DLD1 (cell line): ENCODE measurements around the gene VPS33B.
"Not testable (repeated sequence)": the region's sequence is repeated elsewhere in the genome, so short reads cannot be mapped to it uniquely, and the experiment has no call there.

ENCODE experiments used
- in situ Hi-C: cut with HindIII; loops from 2 replicates; pipeline ENCODE4 v1.10.0; 2017; ENCODE audit warnings: low sequenced_read_pairs

VPS33B gene

DNA sequence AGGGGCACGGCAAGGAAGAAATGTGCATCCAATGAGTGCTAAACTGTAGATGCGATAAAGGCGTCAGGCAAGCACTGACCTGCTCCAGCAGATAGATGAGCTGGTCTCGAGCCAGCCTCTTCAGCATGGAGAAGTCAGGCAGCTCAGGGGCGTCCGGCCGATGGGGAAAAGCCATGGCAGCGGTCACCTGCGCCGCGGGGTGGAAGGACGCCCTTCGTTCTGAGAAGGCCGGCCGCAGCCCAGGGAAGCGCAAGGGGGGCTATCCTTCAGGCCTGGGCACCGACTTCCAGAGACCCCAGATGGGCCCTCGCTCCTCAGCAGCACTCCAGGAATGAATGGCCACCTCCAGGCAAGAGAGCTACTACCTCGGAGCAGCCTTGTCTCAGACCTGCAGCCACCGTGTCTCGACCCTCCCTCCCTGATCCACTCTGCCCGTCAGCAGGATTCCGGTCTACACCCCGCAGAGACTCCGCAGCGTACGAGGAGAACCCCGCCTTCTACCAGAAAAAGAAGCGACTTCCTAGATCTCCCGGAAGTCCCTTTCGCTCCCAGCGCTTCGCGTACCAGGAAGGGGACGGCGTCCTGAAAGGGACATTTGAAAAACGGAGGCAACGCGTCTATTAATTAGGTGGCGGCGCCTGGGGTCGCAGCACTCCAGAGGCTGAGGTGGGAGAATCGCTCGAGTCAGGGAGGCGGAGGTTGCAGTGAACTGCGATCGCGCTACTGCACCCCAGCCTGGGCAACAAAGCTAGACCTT lies at the start of gene VPS33B:
TSS of gene VPS33B (minus strand) at position 520 of the 757 bp plus-strand sequence. CDS start at position 175, 345 bp downstream.
- in situ Hi-C loops: loop anchor here (25.0 kb wide), 1 partner anchor 1065 kb away; no protein-coding TSS in a partner anchor

DNA sequence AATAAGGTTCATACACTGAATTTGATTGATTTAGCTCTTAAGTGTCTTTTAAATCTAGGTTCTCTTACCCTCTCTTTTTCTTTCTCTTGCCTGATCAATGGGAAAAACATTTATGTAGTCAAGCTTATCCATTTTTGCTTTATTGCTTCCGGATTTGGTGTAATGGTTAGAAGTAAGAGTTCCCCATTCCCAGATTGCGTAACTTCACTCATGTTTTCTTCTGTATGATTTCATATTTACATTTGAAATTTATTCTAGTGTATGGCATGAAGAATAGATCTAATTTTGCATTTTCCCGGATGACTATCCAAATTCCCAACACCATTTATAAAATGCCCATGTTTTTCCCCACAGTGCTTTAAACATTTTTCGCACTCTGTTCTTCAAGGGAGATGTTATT lies 49.8 kb upstream of the VPS33B start:
- in situ Hi-C loops: no loop called here

DNA sequence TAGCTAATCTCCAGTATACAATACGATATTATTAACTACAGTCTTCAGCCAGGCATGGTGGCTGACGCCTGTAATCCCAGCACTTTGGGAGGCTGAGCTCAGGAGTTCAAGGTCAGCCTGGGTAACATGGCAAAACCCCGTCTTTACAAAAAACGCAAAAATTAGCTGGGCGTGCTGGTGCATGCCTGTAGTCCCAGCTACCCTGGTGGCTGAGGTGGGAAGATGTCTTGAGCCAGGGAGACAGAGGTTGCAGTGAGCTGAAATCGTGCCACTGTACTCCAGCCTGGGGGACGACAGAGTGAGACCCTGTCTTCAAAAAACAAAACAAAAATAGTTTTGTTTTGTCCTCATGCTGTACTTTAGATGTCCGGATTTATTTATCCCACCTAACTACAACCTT lies 48.5 kb upstream of the VPS33B start:
- in situ Hi-C loops: no loop called here

DNA sequence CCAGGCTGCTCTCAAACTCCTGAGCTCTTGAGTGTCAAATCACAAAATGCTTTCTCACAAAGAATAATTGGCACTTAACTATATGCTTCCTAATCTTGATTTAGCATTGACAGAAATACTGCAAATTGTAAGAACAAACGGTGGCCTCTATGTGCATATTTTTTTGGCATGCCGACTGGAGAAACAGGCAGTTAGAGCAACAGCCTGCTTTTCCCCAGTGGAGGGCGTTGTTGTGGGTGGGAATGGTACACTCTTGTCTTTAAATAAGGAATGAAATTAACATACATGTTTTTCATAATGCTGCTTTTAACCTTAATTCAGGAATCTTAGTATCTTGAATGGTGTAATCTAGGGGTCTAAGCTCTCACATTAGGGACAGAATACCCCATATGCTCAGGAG lies 46.6 kb upstream of the VPS33B start:
- in situ Hi-C loops: no loop called here

DNA sequence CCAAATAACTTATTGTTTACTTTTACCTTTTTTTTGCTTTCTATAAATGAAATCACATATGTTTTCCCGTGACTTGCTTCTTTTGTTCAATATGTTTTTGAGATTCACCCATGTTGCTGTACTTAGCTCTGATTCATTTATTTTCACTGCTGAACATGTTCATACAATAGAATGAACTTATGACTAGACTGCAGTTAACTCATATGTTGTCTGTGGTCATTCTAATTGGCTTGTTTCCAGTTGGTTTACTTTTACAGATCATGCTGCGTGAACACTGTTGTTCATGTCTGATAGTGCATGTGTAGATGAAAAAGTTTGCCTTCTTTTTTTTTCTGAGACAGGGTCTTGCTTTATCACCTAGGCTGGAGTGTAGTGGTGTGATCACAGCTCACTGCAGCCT lies 46.0 kb upstream of the VPS33B start:
- in situ Hi-C loops: no loop called here

DNA sequence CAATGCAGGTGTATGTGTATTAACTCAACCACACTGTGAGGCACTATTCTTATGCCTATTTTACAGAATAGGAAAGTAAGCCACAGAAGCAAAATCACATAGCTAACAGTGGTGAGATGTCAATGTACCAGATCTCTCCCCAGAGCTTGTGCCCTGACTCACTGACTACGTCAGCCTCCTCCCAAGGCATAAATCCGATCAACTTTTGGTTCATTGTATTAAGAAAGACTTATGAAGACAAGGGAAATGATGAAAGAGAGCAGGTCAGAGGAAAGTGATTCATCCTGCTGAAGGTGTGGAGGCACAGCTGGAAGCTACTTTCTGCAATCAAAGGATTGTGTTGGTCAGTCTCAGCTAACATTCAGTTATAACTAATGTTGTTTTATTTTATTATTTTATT lies 44.6 kb upstream of the VPS33B start:
- in situ Hi-C loops: no loop called here

DNA sequence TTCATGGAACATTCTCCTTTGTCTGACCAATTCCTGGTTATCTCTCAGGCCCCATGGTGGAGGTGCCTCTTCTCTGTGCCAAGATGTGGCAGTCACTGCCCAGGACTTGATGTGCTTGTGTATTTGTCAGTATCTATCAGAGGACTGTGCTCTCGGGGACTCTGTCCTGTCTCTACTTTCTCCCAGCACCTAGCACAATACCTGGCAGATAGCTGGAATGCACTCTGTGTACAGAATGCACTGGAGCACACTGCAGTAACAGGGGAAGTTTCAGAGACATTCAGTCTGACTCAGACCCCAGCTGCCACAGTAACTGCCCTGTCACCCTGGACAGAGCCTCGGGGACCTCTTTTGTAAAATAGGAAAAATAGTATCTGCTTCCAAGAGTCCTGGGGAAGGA lies 43.1 kb upstream of the VPS33B start:
- in situ Hi-C loops: no loop called here

DNA sequence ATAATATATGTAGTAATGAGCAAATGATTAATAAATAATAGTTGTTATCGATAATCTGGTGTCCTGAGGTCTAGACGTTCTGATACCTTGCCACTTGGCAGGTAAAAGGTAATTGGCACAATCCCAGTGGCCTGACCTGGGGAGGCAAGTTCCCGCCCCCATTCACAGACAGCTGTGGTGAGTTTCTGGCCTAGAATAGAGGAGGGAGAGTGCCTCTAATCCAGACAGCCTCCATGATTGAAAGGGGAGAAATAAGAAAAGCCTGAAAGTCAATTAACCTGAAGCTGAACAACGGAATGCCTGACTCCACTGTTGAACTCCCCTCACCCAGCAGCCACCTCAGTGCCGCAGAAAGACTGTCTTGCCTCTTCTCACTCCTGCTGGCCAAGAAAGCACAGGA lies 39.6 kb upstream of the VPS33B start:
- in situ Hi-C loops: no loop called here

DNA sequence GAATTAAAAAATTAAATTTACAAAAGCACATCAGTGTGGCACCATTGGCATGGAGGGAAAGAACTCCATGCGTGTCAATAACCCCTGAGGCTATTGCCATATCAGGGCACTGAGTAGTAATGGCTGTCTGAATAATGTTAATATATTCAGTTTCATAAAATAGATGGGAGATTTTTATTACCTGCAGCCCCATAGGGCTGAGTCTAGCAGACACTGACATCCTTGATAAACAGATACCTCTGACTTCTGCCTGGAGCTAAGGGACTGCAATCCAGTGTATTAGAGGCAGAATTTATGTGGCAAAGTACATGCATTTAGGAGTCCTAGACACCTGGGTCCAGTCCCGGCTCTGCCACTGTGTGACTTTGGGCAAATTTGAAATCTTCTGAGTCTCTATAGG lies 38.8 kb upstream of the VPS33B start:
- in situ Hi-C loops: no loop called here

DNA sequence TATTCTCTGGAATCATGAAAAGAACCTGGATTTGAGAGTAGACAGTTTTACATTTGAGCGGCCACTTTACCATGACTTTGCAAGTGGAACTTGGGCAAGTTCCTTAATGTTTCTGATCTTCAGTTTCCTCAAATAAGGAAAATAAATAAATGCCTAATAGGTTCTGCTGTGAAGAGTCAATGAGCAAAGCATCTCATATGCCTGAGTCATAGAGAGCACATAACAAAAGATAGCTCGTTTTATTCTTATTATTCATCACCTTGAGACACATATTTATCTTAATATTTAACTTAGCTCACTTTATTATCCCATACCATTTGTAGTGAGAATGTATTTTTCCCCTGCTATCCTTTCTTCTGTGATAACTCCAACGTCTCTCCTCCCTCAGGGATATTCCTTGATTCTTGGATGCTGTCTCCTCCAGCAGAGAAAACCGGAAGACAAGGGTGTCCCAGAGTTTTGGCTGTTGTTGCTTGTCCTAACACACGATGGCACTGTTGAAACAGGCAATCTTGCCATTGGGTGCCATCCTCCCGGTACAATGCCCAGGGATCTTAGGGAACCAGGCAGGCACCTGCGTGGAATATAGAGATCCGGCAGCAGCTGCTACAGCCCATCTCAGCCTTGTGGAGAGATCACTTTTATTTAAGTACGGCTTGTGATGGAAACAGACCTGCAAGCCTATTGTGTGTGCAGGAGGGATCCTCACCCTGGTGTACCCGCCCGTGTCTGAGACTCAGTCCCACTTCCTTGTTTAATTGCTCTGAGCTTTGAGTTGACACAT lies 33.3 kb upstream of the VPS33B start:
- in situ Hi-C loops: loop anchor here (10.0 kb wide), 1 partner anchor 179 kb away; no protein-coding TSS in a partner anchor

DNA sequence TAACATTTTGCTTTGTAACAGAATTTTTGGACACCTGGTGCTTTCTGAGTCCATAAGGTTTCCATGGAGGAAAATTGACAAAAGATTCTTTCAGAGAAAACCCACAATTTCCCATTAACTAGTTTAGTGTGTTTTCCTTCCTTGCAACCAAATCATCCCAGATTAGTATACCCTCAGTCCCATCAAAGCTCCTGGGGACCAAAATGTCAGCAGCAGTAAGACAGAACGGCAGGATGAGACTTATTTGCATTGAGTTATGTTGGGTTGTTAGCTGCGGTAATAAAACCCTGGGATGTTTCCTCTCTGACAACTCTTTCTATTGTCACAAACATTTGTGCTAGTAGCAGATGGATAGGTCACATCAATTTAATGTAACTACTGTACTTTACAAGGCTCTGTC lies 32.4 kb upstream of the VPS33B start:
- in situ Hi-C loops: loop anchor here (10.0 kb wide), 1 partner anchor 180 kb away; no protein-coding TSS in a partner anchor

DNA sequence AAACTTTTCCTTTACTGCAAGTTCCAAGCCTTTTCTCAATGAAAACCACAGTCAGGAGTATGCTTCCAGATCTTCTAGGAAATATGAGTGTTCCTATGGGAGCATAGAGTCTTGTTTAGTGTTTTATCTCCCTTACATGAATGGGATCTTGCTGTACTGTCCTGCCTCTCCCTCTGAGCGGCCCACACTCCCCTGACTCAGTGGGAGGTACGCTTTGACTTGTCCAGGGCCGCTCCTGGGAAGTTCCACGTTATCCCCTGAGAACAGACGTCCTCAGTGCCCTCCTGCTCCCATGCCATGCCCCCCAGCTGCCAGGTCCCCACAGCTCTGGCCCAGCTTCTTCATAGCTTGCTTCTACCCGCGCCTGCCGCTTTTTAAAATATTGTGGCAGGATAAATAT lies 28.9 kb upstream of the VPS33B start:
- in situ Hi-C loops: loop anchor here (10.0 kb wide), 1 partner anchor 184 kb away; no protein-coding TSS in a partner anchor

DNA sequence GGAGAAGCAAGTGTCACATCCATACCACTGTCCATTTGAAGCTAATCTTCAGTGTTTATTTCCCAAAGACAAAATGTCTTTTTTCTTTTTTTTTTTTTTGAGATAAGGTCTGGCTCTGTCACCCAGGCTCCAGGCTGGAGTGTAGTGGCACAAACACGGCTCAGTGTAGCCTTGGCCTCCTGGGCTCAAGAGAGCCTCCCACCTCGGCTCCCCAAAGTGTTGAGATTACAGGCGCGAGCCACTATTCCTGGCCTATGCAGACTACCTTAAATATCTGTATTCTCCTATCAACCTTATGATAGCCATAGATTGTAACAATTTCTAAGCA lies 27.7 kb upstream of the VPS33B start:
- in situ Hi-C loops: loop anchor here (10.0 kb wide), 1 partner anchor 185 kb away; no protein-coding TSS in a partner anchor

DNA sequence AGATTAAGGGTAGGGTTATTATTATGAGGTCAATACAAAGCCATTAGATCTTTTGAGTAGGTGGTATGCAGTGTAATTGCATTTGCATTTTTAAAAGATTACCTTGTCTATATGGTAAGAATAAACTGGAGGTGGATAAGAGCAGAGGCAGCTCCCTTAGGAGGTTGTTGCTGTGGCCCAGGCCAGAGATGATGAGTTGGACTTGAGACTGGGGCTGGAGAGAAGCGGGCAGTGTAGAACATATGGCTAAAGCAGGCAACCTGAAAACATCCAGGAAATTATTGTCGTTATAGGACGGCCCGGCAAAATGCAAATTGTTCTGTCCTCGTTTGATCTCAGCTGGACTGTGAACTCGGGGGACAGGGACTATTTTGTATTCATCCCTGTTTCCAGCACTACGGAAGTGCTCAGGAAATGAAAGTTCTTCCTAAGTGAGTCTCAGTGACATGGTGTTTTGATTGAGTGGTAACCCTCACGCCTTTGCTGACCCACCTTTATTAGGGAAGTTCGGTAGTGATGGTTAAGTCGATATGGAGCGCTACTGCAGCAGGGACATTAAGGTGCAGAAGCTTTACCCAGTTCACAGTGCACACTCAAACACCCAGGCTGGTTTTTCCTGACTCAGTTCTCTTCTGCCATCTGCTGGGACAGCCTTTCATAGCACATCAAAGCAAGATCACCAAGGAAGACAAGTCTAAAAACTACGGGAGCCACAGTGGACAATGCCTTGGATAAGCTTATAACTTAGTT lies 27.2 kb upstream of the VPS33B start:
- in situ Hi-C loops: loop anchor here (10.0 kb wide), 1 partner anchor 185 kb away; no protein-coding TSS in a partner anchor

DNA sequence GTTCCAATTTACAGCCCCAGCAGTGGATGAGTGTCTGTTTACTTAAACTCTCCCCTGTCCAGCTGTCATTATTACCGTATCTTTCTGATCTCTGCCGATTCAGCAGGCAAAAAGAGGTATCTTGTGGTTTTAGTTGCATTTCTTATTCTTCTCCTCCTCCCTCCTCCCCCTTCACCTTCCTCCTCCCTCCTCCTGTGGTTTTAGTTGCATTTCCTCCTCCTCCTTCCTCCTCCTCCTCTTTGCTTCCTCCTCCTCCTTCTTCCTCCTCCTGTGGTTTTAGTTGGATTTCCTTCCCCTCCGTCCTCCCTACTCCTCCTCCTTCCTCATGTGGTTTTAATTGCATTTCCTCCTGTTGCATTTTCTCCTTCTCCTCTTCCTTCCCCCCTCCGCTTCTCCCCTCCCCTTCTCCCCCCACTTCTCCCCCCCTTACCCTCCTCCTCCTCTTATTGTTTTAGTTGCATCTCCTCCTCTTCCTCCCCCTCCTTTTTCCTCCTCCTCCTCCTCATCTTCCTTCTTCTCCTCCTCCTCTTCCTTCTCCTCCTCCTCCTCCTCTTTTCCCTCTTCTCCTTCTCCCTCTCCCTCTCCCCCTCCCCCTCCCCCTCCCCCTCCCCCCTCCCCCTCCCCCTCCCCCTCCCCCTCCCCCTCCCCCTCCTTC lies 25.3 kb upstream of the VPS33B start:
- in situ Hi-C loops: no loop called here

DNA sequence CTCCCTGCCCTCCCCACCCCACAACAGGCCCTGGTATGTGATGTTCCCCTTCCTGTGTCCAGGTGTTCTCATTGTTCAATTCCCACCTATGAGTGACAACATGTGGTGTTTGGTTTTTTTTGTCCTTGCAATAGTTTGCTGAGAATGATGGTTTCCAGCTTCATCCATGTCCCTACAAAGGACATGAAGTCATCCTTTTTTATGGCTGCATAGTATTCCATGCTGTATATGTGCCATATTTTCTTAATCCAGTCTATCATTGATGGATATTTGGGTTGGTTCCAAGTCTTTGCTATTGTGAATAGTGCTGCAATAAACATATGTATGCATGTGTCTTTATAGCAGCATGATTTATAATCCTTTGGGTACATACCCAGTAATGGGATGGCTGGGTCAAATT lies 23.7 kb upstream of the VPS33B start:
- in situ Hi-C loops: not testable (repeated sequence)

DNA sequence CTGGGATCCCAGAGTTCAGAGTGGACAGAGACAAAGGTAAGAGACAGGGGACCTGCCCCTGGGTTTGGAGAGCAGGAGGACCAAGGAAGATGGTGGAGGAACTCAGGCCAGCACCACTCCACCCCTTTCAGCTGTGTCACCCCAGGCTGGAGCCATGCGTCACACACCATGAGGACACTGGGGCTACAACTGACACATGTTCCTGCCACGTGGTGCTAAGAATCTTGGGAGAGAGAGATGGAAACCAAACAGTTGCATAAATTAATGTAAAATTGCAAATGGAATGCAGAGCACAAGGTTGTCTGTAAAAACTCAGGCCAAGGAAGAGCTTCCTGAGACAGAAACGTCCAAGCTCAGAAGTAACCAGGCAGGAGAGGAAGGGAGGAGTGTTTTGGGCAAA lies 22.7 kb upstream of the VPS33B start:
- in situ Hi-C loops: no loop called here

DNA sequence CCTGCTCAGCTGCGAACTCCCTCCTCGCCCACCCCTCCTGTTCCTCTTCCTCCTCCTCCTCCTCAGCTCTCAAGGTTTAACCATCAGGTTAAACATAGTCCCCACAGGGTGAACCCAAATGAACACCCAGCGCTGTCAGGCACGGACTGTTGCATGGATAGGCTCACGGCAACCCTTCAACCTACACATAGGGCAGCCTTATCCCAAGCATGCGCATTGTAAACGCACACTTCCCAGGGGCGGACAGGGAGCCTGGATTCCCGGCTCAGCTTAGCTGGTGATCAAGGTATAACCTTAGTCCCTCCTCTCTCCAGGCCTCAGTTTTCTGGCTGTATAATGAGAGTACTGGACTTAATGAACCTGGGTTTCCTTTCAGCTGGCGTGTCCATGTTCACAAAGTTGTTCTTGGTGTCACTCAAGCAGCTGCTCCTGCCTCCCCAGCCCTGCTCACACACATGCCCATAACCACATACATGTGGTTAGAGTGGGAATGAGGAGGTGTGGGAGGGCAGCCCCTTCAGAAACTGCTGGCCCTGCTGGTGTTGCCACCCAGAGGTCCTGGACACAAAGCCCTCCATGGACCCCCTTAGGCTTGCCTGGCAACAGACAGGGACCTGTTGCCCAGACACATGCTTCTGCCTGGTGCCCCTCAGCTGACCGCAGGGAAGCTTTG lies 20.9 kb upstream of the VPS33B start:
- in situ Hi-C loops: no loop called here

DNA sequence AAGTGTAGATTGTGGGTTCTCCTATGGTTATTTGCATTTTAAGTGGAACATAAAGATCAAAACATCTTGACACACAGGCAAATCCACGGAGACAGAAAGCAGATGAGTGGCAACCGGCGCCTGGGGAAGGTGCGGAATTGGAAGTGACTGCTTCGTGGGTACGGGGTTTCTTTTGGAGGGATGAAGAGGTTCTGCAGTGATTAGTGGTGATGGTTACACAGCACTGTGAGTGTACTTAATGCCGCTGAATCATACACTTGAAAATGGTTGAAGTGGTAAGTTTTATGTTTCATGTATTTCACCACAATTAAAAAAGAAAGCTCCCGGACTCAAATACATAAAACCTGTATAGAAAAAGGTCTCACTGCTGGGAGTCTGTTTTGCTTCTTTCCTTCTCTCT lies 18.5 kb upstream of the VPS33B start:
- in situ Hi-C loops: no loop called here

DNA sequence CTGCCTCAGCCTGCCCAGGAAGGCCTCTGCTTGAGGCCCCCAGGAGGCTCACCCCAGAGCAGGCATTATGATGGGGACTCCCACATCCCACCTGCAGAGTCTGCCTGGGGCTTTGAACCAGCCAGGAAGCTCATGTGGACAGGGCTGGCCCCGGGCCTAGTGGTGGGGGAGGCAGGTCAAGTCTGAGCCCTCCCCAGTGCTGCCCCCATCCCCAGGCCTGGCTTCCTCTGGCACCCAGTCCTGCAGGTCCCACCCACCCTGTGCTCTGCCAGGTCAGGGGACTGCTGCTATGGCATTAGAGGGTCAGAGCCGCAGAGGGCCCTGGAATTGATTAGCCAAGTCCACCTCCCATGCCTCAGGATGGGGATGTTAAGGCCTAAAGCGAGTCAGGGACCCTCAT lies 17.6 kb upstream of the VPS33B start:
- in situ Hi-C loops: no loop called here
